Measurements from ENCODE around the gene DR1.
"Not testable (repeated sequence)": the region's sequence is repeated elsewhere in the genome, so short reads cannot be mapped to it uniquely, and the experiment has no call there.

The DR1 gene

GRCh38 chr1:93365813-93366212 is 20.1 kb downstream of the DR1 start:
- Histone ChIP-seq H2AFZ (ENCODE audit: low read length) (no peak overlapping the region), H4K20me1 (ENCODE audit: insufficient read depth, low read length) (no peaks in the 10 kb centered on the region), H3K79me2 (ENCODE audit: insufficient read depth, low read length) (peaks cover 9% of the 10 kb centered on the region; the same call in 1 of the 2 replicates), H3K4me1 (ENCODE audit: insufficient read depth, low read length, severe bottlenecking) (no peaks in the 10 kb centered on the region), H3K9ac (ENCODE audit: low read length) (no peak overlapping the region), H3K4me3 (ENCODE audit: low read depth, low read length, poor library complexity, severe bottlenecking) (no peak overlapping the region), H3F3A (ENCODE audit: insufficient read depth, low read length) (no peaks in the 10 kb centered on the region), H3K9me2 (ENCODE audit: low read depth, low read length) (no peaks in the 10 kb centered on the region), H3K4me2 (ENCODE audit: low read length) (no peak overlapping the region), H3K36me3 (ENCODE audit: insufficient read depth, low read length) (peaks cover 60% of the 10 kb centered on the region), H3K9me3 (ENCODE audit: low read length) (no peaks in the 10 kb centered on the region), H3K27ac (ENCODE audit: low read depth, low read length, poor library complexity, severe bottlenecking) (no peak overlapping the region), H3K27me3 (ENCODE audit: insufficient read depth, low read length) (no peaks in the 10 kb centered on the region)
- no peak for TF ChIP-seq CTCF (IDR thresholded peaks at IDR 0.05; ENCODE audit: low read length)

GRCh38 chr1:93369734-93370133 is 24.0 kb downstream of the DR1 start:
- H3K4me1 ChIP-seq (ENCODE audit: insufficient read depth, low read length, severe bottlenecking), result no peaks in the 10 kb centered on the region
- peaks cover 22% of the 10 kb centered on the region for H3K36me3 ChIP-seq (ENCODE audit: insufficient read depth, low read length)
- no peaks in the 10 kb centered on the region for H3F3A ChIP-seq (ENCODE audit: insufficient read depth, low read length)
- no peaks in the 10 kb centered on the region for H3K9me3 ChIP-seq (ENCODE audit: low read length)
- H3K4me3 ChIP-seq (ENCODE audit: low read depth, low read length, poor library complexity, severe bottlenecking), result no peak overlapping the region
- no peak overlapping the region for H3K27ac ChIP-seq (ENCODE audit: low read depth, low read length, poor library complexity, severe bottlenecking)
- H3K79me2 ChIP-seq (ENCODE audit: insufficient read depth, low read length), result no peaks in the 10 kb centered on the region
- no peaks in the 10 kb centered on the region for H3K27me3 ChIP-seq (ENCODE audit: insufficient read depth, low read length)
- H2AFZ ChIP-seq (ENCODE audit: low read length), result no peak overlapping the region
- H3K4me2 ChIP-seq (ENCODE audit: low read length), result no peak overlapping the region
- no peak for TF ChIP-seq CTCF (IDR thresholded peaks at IDR 0.05; ENCODE audit: low read length)
- TF ChIP-seq EZH2 (IDR thresholded peaks at IDR 0.05; ENCODE audit: borderline replicate concordance, low read length), result no peak
- no peaks in the 10 kb centered on the region for H4K20me1 ChIP-seq (ENCODE audit: insufficient read depth, low read length)
- no peaks in the 10 kb centered on the region for H3K9me2 ChIP-seq (ENCODE audit: low read depth, low read length)
- no peak overlapping the region for H3K9ac ChIP-seq (ENCODE audit: low read length)

- Histone ChIP-seq H3F3A (ENCODE audit: insufficient read depth, low read length) (no peaks in the 10 kb centered on the region), H3K9me2 (ENCODE audit: low read depth, low read length) (no peaks in the 10 kb centered on the region), H3K4me3 (ENCODE audit: low read depth, low read length, poor library complexity, severe bottlenecking) (no peak overlapping the region), H3K9ac (ENCODE audit: low read length) (no peak overlapping the region), H4K20me1 (ENCODE audit: insufficient read depth, low read length) (no peaks in the 10 kb centered on the region), H3K9me3 (ENCODE audit: low read length) (no peaks in the 10 kb centered on the region), H2AFZ (ENCODE audit: low read length) (no peak overlapping the region), H3K4me2 (ENCODE audit: low read length) (no peak overlapping the region), H3K36me3 (ENCODE audit: insufficient read depth, low read length) (no peaks in the 10 kb centered on the region), H3K79me2 (ENCODE audit: insufficient read depth, low read length) (no peaks in the 10 kb centered on the region), H3K27me3 (ENCODE audit: insufficient read depth, low read length) (no peaks in the 10 kb centered on the region), H3K4me1 (ENCODE audit: insufficient read depth, low read length, severe bottlenecking) (no peaks in the 10 kb centered on the region), H3K27ac (ENCODE audit: low read depth, low read length, poor library complexity, severe bottlenecking) (no peak overlapping the region)
- no peak for TF ChIP-seq EZH2 (IDR thresholded peaks at IDR 0.05; ENCODE audit: borderline replicate concordance, low read length)
These were observed 28.8 kb downstream of the DR1 start for GRCh38 chr1:93374334-93375106.

- Histone ChIP-seq H3K4me1 (ENCODE audit: insufficient read depth, low read length, severe bottlenecking) (no peaks in the 10 kb centered on the region), H3K4me3 (ENCODE audit: low read depth, low read length, poor library complexity, severe bottlenecking) (no peak overlapping the region), H3K27ac (ENCODE audit: low read depth, low read length, poor library complexity, severe bottlenecking) (no peak overlapping the region), H3K27me3 (ENCODE audit: insufficient read depth, low read length) (no peaks in the 10 kb centered on the region), H3K9me2 (ENCODE audit: low read depth, low read length) (no peaks in the 10 kb centered on the region), H3K9me3 (ENCODE audit: low read length) (peaks cover 11% of the 10 kb centered on the region), H3K36me3 (ENCODE audit: insufficient read depth, low read length) (no peaks in the 10 kb centered on the region), H2AFZ (ENCODE audit: low read length) (no peak overlapping the region), H3K4me2 (ENCODE audit: low read length) (no peak overlapping the region), H3K79me2 (ENCODE audit: insufficient read depth, low read length) (no peaks in the 10 kb centered on the region), H4K20me1 (ENCODE audit: insufficient read depth, low read length) (no peaks in the 10 kb centered on the region), H3F3A (ENCODE audit: insufficient read depth, low read length) (no peaks in the 10 kb centered on the region), H3K9ac (ENCODE audit: low read length) (no peak overlapping the region)
- TF ChIP-seq CTCF (IDR thresholded peaks at IDR 0.05; ENCODE audit: low read length), result no peak
- TF ChIP-seq EZH2 (IDR thresholded peaks at IDR 0.05; ENCODE audit: borderline replicate concordance, low read length), result no peak
These were observed 38.9 kb downstream of the DR1 start for GRCh38 chr1:93384656-93385055.

GRCh38 chr1:93386268-93386667 is 40.6 kb downstream of the DR1 start:
- not testable (repeated sequence) for H2AFZ ChIP-seq (ENCODE audit: low read length); H3K4me2 ChIP-seq (ENCODE audit: low read length)

More at GRCh38 chr1:93386268-93386667, 40.6 kb downstream of the DR1 start:
- H3K27ac ChIP-seq (ENCODE audit: low read depth, low read length, poor library complexity, severe bottlenecking); H3K4me1 ChIP-seq (ENCODE audit: insufficient read depth, low read length, severe bottlenecking); H3K36me3 ChIP-seq (ENCODE audit: insufficient read depth, low read length); H3K9me2 ChIP-seq (ENCODE audit: low read depth, low read length); H3K9ac ChIP-seq (ENCODE audit: low read length); H3K79me2 ChIP-seq (ENCODE audit: insufficient read depth, low read length); H4K20me1 ChIP-seq (ENCODE audit: insufficient read depth, low read length); H3K27me3 ChIP-seq (ENCODE audit: insufficient read depth, low read length); H3F3A ChIP-seq (ENCODE audit: insufficient read depth, low read length); H3K4me3 ChIP-seq (ENCODE audit: low read depth, low read length, poor library complexity, severe bottlenecking): not testable (repeated sequence)
- H3K9me3 ChIP-seq (ENCODE audit: low read length), result peaks cover 11% of the 10 kb centered on the region
